KMS-11 (cell line): ENCODE data around the gene CRYGD.

Experiments
- H2AFZ ChIP-seq: fragments of 200-600 bp; sonication (generic); 2 replicates; pipeline ENCODE4 v1.6.1; 2016; ENCODE audit warnings: antibody characterized with exemption, mixed run types, low read depth
- H3K27ac ChIP-seq: fragments of 200-600 bp; sonication (generic); 2 replicates; pipeline ENCODE4 v1.6.1; 2016; ENCODE audit warnings: mild to moderate bottlenecking, mixed run types
- H3K27me3 ChIP-seq: fragments of 200-600 bp; sonication (generic); 2 replicates; pipeline ENCODE4 v1.6.1; 2017; ENCODE audit warnings: mild to moderate bottlenecking, low read depth, mixed run types, moderate library complexity; ENCODE audit not compliant: insufficient read depth
- H3K36me3 ChIP-seq: fragments of 200-600 bp; sonication (generic); 2 replicates; pipeline ENCODE4 v1.6.1; 2017; ENCODE audit warnings: mild to moderate bottlenecking, mixed run types; ENCODE audit not compliant: insufficient read depth
- H3K4me1 ChIP-seq: fragments of 200-600 bp; sonication (generic); 2 replicates; pipeline ENCODE4 v1.6.1; 2016; ENCODE audit warnings: mild to moderate bottlenecking, low read depth, mixed run types; ENCODE audit not compliant: poor library complexity, severe bottlenecking
- H3K4me2 ChIP-seq: fragments of 200-600 bp; sonication (generic); 2 replicates; pipeline ENCODE4 v1.7.0; 2016; ENCODE audit warnings: mild to moderate bottlenecking, mixed run types
- H3K4me3 ChIP-seq: fragments of 200-600 bp; sonication (generic); IDR thresholded peaks from 2 replicates; pipeline ENCODE4 v1.6.1; 2017; ENCODE audit warnings: low read depth, low read length, mixed read lengths; ENCODE audit not compliant: insufficient read depth
- H3K79me2 ChIP-seq: fragments of 200-600 bp; sonication (generic); 2 replicates; pipeline ENCODE4 v1.6.1; 2016; ENCODE audit warnings: low read depth, mixed run types; ENCODE audit not compliant: insufficient read depth
- H3K9ac ChIP-seq: fragments of 200-600 bp; sonication (generic); 2 replicates; pipeline ENCODE4 v1.6.1; 2016; ENCODE audit warnings: mild to moderate bottlenecking, mixed run types
- H4K20me1 ChIP-seq: fragments of 200-600 bp; sonication (generic); 2 replicates; pipeline ENCODE4 v1.6.1; 2016; ENCODE audit warnings: mild to moderate bottlenecking, mixed run types; ENCODE audit not compliant: insufficient read depth
- TF ChIP-seq, protein P1 (sequence below): fragments of 200-600 bp; sonication (generic); conservative IDR thresholded peaks from 2 replicates; pipeline ENCODE4 v1.6.1; 2017; ENCODE audit warnings: low read depth, mild to moderate bottlenecking, antibody characterized with exemption, low read length, moderate library complexity, mixed read lengths

CRYGD gene

DNA sequence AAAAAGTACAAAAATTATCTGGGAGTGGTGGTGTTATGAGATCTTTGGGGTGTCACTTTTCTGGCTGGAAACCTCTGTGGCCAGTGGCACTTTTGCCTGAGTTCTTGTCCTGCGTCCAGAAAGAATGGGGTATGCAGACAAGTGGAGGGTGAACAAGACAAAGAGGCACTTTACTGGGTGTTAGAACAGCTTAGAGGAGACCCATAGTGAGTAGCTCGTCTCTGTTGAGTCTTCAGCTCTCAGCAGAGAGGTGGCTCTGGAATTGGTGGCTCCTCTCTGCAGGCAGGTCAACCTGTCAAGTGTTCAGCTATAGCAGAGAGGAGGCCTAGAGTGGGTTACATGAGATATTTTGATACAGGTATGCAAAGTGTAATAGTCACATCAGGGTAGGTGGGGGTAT, 26.1 kb downstream of the CRYGD start:
- Histone ChIP-seq H4K20me1 (no peaks in the 10 kb centered on the region), H2AFZ (no peak overlapping the region), H3K9ac (no peak overlapping the region), H3K4me1 (no peaks in the 10 kb centered on the region), H3K4me2 (no peak overlapping the region), H3K27me3 (no peaks in the 10 kb centered on the region), H3K4me3 (no peak overlapping the region), H3K36me3 (no peaks in the 10 kb centered on the region), H3K27ac (no peak overlapping the region), H3K79me2 (no peaks in the 10 kb centered on the region)
- TF ChIP-seq, protein P1, sequence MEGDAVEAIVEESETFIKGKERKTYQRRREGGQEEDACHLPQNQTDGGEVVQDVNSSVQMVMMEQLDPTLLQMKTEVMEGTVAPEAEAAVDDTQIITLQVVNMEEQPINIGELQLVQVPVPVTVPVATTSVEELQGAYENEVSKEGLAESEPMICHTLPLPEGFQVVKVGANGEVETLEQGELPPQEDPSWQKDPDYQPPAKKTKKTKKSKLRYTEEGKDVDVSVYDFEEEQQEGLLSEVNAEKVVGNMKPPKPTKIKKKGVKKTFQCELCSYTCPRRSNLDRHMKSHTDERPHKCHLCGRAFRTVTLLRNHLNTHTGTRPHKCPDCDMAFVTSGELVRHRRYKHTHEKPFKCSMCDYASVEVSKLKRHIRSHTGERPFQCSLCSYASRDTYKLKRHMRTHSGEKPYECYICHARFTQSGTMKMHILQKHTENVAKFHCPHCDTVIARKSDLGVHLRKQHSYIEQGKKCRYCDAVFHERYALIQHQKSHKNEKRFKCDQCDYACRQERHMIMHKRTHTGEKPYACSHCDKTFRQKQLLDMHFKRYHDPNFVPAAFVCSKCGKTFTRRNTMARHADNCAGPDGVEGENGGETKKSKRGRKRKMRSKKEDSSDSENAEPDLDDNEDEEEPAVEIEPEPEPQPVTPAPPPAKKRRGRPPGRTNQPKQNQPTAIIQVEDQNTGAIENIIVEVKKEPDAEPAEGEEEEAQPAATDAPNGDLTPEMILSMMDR: no peak

DNA sequence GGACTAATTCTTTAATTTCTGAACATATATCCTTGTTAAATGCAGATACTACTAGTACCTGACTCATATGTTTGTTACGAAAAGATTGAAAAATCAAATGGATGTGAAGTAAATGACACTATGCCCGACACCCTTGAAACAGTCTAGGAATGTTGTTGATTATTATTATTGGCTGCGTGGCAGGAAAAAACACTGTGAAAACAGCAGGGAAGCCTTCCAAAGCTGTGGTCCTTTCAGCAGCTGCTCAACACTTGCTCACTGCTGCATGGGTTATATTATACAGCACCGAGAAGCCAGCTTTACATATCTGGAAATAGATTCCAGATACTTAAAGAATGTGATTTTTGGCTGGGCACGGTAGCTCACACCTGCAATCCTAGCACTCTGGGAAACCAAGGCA, 26.5 kb downstream of the CRYGD start:
- no peak overlapping the region for H2AFZ ChIP-seq
- no peak overlapping the region for H3K9ac ChIP-seq
- H3K36me3 ChIP-seq: no peaks in the 10 kb centered on the region
- TF ChIP-seq, protein P1: no peak
- H3K27ac ChIP-seq: no peak overlapping the region
- H3K79me2 ChIP-seq: no peaks in the 10 kb centered on the region
- no peak overlapping the region for H3K4me3 ChIP-seq
- no peaks in the 10 kb centered on the region for H4K20me1 ChIP-seq
- no peaks in the 10 kb centered on the region for H3K27me3 ChIP-seq
- no peaks in the 10 kb centered on the region for H3K4me1 ChIP-seq
- no peak overlapping the region for H3K4me2 ChIP-seq

DNA sequence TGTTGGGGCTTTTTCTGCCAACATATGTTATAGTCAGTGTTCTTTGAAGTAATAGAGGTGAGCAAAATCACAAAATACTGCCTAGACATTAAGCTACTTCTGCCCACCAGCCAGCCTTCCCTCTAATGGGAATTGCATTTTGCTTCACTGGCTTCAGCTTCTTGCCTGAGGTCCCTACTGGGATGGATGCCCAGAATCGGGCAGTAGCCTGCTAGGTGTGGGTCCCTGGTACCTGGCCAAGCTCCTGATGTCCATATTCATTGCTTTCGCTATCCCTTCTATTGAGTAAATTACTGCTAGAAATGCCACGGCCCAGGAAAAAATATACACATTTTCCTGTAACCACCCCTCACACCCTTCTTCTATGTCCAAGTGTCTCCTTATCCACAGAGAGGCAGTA, 27.0 kb downstream of the CRYGD start:
- Histone ChIP-seq H3K27me3 (no peaks in the 10 kb centered on the region), H3K4me2 (no peak overlapping the region), H3K27ac (no peak overlapping the region), H2AFZ (no peak overlapping the region), H4K20me1 (no peaks in the 10 kb centered on the region), H3K9ac (no peak overlapping the region), H3K4me3 (no peak overlapping the region), H3K36me3 (no peaks in the 10 kb centered on the region), H3K79me2 (no peaks in the 10 kb centered on the region), H3K4me1 (no peaks in the 10 kb centered on the region)
- TF ChIP-seq, protein P1: no peak

DNA sequence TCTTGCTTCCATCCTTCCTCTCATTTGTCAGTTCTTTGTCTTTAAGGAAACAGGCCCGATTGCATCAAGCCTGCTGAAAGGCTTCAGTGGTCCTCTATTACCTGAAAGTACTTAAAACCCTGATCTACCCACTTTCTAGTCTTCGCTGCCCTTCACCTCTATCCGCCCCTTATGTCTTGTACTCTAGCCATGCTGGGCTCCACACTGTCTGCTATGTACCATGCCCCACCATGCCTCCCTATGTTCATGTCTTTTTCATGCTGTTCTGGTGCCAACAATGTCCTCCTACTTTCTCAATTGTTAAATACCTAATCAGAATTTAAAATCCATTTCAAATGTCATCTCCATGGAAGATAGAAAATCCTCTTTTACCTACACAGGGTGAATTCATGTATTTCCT, 28.2 kb downstream of the CRYGD start:
- H3K4me2 ChIP-seq: no peak overlapping the region
- H3K4me1 ChIP-seq: no peaks in the 10 kb centered on the region
- no peak overlapping the region for H3K9ac ChIP-seq
- H3K4me3 ChIP-seq: no peak overlapping the region
- TF ChIP-seq, protein P1: no peak
- H3K79me2 ChIP-seq: no peaks in the 10 kb centered on the region
- H4K20me1 ChIP-seq: no peaks in the 10 kb centered on the region
- no peak overlapping the region for H2AFZ ChIP-seq
- no peaks in the 10 kb centered on the region for H3K36me3 ChIP-seq
- no peak overlapping the region for H3K27ac ChIP-seq
- no peaks in the 10 kb centered on the region for H3K27me3 ChIP-seq

DNA sequence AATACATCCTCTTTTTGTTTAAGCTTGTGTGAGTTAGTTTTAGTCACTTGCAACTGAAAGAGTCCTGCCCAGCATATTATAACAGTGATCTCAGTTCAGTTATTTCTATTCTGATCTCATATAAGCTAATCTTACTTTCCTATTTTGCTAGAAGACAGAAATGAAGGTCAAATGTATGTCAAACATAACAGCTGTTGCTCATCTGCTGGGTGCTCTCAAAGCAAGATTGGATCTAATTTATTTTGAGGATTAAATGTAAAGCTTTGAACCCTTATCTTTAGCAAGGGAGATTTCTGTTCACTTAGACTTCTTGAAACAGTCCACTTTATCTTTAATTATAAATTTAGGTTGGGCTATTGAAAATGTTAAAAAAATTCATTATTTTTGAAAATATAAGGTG, 31.2 kb downstream of the CRYGD start:
- Histone ChIP-seq H3K27me3 (no peaks in the 10 kb centered on the region), H4K20me1 (no peaks in the 10 kb centered on the region), H3K9ac (no peak overlapping the region), H3K36me3 (no peaks in the 10 kb centered on the region), H3K4me1 (no peaks in the 10 kb centered on the region), H3K4me3 (no peak overlapping the region), H3K4me2 (no peak overlapping the region), H3K27ac (no peak overlapping the region), H2AFZ (no peak overlapping the region), H3K79me2 (no peaks in the 10 kb centered on the region)
- TF ChIP-seq, protein P1: no peak
